ENCODE results near the gene BEX4. TPM values are rescaled to one million over a fixed set of nuclear protein-coding genes. Genes with fewer than 3 reads are reported as not detected.
A peak's percentile ranks its signal among the peaks of the same experiment; 100 is the strongest.

BEX4 gene
- total and polyA plus RNA-seq, 9 of the 15 experiments (the other 6 are each of a cell fraction or from before 2014, with no cell fraction given) = 74.6 to 399 (median 154) TPM

DNA sequence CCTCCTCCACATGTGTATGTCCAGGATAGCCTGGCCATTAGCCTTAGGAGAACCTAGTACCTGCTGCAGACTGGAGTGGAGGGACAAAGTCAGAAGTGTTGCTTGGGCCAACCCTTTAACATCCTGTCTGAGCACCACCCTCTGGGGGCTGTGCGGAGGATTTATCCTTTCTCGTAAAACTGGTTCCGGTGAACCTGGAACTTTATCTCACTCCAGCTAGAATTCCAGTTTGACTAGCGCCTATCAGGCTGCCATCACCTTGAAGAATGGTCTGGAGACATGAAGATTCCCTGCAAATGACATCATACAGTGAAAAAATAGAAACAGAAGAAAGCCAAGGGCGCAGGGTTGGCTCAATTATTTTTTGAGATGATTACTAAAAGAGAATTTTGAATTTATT is 36.1 kb downstream of the BEX4 start (continued):
- TF ChIP-seq, protein P1, sequence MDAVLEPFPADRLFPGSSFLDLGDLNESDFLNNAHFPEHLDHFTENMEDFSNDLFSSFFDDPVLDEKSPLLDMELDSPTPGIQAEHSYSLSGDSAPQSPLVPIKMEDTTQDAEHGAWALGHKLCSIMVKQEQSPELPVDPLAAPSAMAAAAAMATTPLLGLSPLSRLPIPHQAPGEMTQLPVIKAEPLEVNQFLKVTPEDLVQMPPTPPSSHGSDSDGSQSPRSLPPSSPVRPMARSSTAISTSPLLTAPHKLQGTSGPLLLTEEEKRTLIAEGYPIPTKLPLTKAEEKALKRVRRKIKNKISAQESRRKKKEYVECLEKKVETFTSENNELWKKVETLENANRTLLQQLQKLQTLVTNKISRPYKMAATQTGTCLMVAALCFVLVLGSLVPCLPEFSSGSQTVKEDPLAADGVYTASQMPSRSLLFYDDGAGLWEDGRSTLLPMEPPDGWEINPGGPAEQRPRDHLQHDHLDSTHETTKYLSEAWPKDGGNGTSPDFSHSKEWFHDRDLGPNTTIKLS (IDR thresholded peaks at IDR 0.05; ENCODE audit: borderline replicate concordance, low read depth) = no peak
- TF ChIP-seq POLR3G (IDR thresholded peaks at IDR 0.05; ENCODE audit: extremely low read depth, insufficient read length, insufficient replicate concordance) = no peak
- no peak for TF ChIP-seq GTF2E2 (tag; IDR thresholded peaks at IDR 0.05)

DNA sequence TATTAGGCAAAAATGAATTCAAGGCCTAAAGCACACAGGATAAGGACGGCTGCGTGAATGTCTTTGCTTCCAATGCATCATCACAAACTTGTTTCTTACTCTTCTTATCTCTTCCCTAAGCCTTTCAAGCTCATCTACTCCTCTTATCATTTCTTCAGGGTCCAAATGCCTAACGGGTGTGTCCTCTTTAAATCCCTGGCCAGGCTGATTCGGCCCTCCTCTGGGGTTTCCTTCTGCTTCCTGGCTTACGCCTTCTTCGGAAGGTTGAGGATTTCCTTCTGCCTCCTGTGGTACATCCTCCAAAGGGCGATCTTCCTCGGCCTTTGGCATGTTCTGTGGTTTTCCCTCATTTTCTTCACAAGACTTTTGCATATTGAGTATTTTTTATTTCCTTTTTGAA is 38.7 kb downstream of the BEX4 start:
- CTCF ChIA-PET (ENCODE audit: low intra/inter-chr PET ratio) = no interaction called here
- in situ Hi-C loops (cut with MboI) = no loop called here
- H3K4me3 ChIP-seq = peak overlapping the region; percentile 60
- H3K4me2 ChIP-seq (ENCODE audit: insufficient read depth, low read length) = peak overlapping the region; percentile 95
- ATAC-seq (peak; percentile 65), DNase-seq (ENCODE audit: extremely low read depth in 1 of 4, low spot score in 3 of 4) (peak; percentile 12 to 78 (median 39)), FAIRE-seq (peak; percentile 51)
- intact Hi-C loops (cut with micrococcal nuclease) = loop anchor here (5.0 kb wide), 1 partner anchor 301 kb away; no protein-coding TSS in a partner anchor
- H3K27ac ChIP-seq (ENCODE audit: extremely low read depth, low read depth, low read length) = no peak overlapping the region; the same call in 1 of the 3 replicates
- POLR2A ChIA-PET = interaction anchor here (1.0 kb wide), 1 partner anchor 17 kb away, joined by 3 read pairs; no protein-coding TSS in a partner anchor
- no peaks in the 10 kb centered on the region for H3K9me1 ChIP-seq (ENCODE audit: control insufficient read depth, insufficient read depth, low read length)
- H2AFZ ChIP-seq (ENCODE audit: low read depth, low read length) = no peak overlapping the region
- no TSS peak for BruUV-seq (replicated peaks)
- H3K9me3 ChIP-seq (replicated peaks; ENCODE audit: control insufficient read depth, insufficient read depth, low read depth, low read length) = no peaks in the 10 kb centered on the region
- peaks cover 13% of the 10 kb centered on the region; the same call in 2 of the 3 replicates for H3K36me3 ChIP-seq (ENCODE audit: control insufficient read depth, insufficient read depth, low read length)
- 2% methylated on average over 5 of the region's 8 CpGs for WGBS (ENCODE audit: insufficient coverage, low coverage, missing lambda C conversion rate)
- peaks cover 30% of the 10 kb centered on the region for H3K79me2 ChIP-seq (ENCODE audit: control insufficient read depth, insufficient read depth, low read length)
- no peaks in the 10 kb centered on the region for H3K27me3 ChIP-seq (ENCODE audit: control insufficient read depth in 2 of 2, insufficient read depth in 2 of 2, low read length in 2 of 2)
- no peaks in the 10 kb centered on the region for H4K20me1 ChIP-seq (replicated peaks; ENCODE audit: control insufficient read depth, insufficient read depth, low read length)
- peak overlapping the region in 1 of 2 experiments; percentile 55; a peak in 2 of 4 replicates for H3K9ac ChIP-seq (ENCODE audit: insufficient read depth in 1 of 2, low read depth in 2 of 2, low read length in 2 of 2)
- peaks cover 6 to 43% of the 10 kb centered on the region in 2 experiments; a peak in 4 of 5 replicates for H3K4me1 ChIP-seq (replicated peaks in 1 of 2; ENCODE audit: control insufficient read depth in 2 of 2, insufficient read depth in 2 of 2, low read length in 2 of 2)
- TF ChIP-seq RFX5 (IDR thresholded peaks at IDR 0.05; ENCODE audit: low read depth, low read length) (no peak), ZC3H4 (CRISPR knock-in tag; IDR thresholded peaks at IDR 0.05; ENCODE audit: borderline replicate concordance) (no peak), ZNF830 (CRISPR knock-in tag; IDR thresholded peaks at IDR 0.05) (no peak), SNRNP70 (optimal IDR thresholded peaks at IDR 0.05; ENCODE audit: low read depth, low read length) (no peak), HDAC8 (tag; IDR thresholded peaks at IDR 0.05) (no peak), MECOM (CRISPR knock-in tag; IDR thresholded peaks at IDR 0.05) (peak; percentile 89), SREBF1 (IDR thresholded peaks at IDR 0.05; ENCODE audit: borderline replicate concordance, low read depth, low read length) (no peak), RBM39 (optimal IDR thresholded peaks at IDR 0.05; ENCODE audit: low read depth, low read length) (no peak), ZNF232 (CRISPR knock-in tag; IDR thresholded peaks at IDR 0.05) (no peak), POLR3G (IDR thresholded peaks at IDR 0.05; ENCODE audit: extremely low read depth, insufficient read length, insufficient replicate concordance) (no peak), TCFL5 (CRISPR knock-in tag; conservative IDR thresholded peaks at IDR 0.05) (no peak), PHF21A (IDR thresholded peaks at IDR 0.05; ENCODE audit: borderline replicate concordance, low read depth) (peak; percentile 34; the same call in 1 of the 2 replicates), POLR2B (IDR thresholded peaks at IDR 0.05; ENCODE audit: low read depth, partially characterized antibody) (no peak), ZNF282 (CRISPR knock-in tag; IDR thresholded peaks at IDR 0.05) (no peak)
- TF ChIP-seq, protein P2, sequence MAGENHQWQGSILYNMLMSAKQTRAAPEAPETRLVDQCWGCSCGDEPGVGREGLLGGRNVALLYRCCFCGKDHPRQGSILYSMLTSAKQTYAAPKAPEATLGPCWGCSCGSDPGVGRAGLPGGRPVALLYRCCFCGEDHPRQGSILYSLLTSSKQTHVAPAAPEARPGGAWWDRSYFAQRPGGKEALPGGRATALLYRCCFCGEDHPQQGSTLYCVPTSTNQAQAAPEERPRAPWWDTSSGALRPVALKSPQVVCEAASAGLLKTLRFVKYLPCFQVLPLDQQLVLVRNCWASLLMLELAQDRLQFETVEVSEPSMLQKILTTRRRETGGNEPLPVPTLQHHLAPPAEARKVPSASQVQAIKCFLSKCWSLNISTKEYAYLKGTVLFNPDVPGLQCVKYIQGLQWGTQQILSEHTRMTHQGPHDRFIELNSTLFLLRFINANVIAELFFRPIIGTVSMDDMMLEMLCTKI (IDR thresholded peaks at IDR 0.05; ENCODE audit: partially characterized antibody) = no peak
- TF ChIP-seq, protein P3, sequence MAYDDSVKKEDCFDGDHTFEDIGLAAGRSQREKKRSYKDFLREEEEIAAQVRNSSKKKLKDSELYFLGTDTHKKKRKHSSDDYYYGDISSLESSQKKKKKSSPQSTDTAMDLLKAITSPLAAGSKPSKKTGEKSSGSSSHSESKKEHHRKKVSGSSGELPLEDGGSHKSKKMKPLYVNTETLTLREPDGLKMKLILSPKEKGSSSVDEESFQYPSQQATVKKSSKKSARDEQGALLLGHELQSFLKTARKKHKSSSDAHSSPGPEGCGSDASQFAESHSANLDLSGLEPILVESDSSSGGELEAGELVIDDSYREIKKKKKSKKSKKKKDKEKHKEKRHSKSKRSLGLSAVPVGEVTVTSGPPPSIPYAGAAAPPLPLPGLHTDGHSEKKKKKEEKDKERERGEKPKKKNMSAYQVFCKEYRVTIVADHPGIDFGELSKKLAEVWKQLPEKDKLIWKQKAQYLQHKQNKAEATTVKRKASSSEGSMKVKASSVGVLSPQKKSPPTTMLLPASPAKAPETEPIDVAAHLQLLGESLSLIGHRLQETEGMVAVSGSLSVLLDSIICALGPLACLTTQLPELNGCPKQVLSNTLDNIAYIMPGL (CRISPR knock-in tag; IDR thresholded peaks at IDR 0.05) = no peak

All from K562 (cell line).